ENCODE results near the gene CYLC1. TPM values are rescaled to one million over a fixed set of nuclear protein-coding genes. Genes with fewer than 3 reads are reported as not detected.

The CYLC1 gene
- total RNA-seq, 4 donors from 2014 or later = not detected

GRCh38 chrX:83934220-83934619, 73.3 kb downstream of the CYLC1 start:
- no peaks in the 10 kb centered on the region for H3K9me3 ChIP-seq
- no peak overlapping the region for H3K4me3 ChIP-seq
- H3K27me3 ChIP-seq = no peaks in the 10 kb centered on the region
- no peaks in the 10 kb centered on the region for H3K4me1 ChIP-seq
- in situ Hi-C loops (cut with MboI; ENCODE audit: low pct_ligation_motif_present in 1 of 4, low pct_unique_long_range_greater_than_20kb in 1 of 4, low sequenced_read_pairs in 3 of 4) (no loop called here), intact Hi-C loops (cut with DNase I; ENCODE audit: low total_unique reads) (no loop called here)
- DNase-seq = no peak
- WGBS, 2 donors (ENCODE audit: low coverage in 1 of 2) = 68% methylated on average over 2 of the region's 2 CpGs; no CpG with 5 or more reads in 1 of the 2 donors
- H3K36me3 ChIP-seq = no peaks in the 10 kb centered on the region
- no peak overlapping the region for H3K27ac ChIP-seq
- TF ChIP-seq POLR2AphosphoS5 (IDR thresholded peaks at IDR 0.05) (no peak), POLR2A (IDR thresholded peaks at IDR 0.05) (no peak), EP300 (IDR thresholded peaks at IDR 0.05; ENCODE audit: low read depth) (no peak), CTCF (IDR thresholded peaks at IDR 0.05) (no peak)
